ENCODE data around the gene TPRG1.

TPRG1 gene

GRCh38 chr3:189304465-189305351, 132.9 kb downstream of the TPRG1 start:
- no peak for DNase-seq (ENCODE audit: low read depth)
- TF ChIP-seq, protein P1, sequence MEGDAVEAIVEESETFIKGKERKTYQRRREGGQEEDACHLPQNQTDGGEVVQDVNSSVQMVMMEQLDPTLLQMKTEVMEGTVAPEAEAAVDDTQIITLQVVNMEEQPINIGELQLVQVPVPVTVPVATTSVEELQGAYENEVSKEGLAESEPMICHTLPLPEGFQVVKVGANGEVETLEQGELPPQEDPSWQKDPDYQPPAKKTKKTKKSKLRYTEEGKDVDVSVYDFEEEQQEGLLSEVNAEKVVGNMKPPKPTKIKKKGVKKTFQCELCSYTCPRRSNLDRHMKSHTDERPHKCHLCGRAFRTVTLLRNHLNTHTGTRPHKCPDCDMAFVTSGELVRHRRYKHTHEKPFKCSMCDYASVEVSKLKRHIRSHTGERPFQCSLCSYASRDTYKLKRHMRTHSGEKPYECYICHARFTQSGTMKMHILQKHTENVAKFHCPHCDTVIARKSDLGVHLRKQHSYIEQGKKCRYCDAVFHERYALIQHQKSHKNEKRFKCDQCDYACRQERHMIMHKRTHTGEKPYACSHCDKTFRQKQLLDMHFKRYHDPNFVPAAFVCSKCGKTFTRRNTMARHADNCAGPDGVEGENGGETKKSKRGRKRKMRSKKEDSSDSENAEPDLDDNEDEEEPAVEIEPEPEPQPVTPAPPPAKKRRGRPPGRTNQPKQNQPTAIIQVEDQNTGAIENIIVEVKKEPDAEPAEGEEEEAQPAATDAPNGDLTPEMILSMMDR (IDR thresholded peaks at IDR 0.05; ENCODE audit: low read length, missing control alignments): no peak
- H3K4me3 ChIP-seq (replicated peaks; ENCODE audit: low read depth, low read length): no peak overlapping the region

GRCh38 chr3:189305412-189305811, 133.6 kb downstream of the TPRG1 start:
- DNase-seq (ENCODE audit: low read depth): no peak
- TF ChIP-seq, protein P1 (IDR thresholded peaks at IDR 0.05; ENCODE audit: low read length, missing control alignments): no peak
- no peak overlapping the region for H3K4me3 ChIP-seq (replicated peaks; ENCODE audit: low read depth, low read length)

GRCh38 chr3:189307963-189308362, 136.2 kb downstream of the TPRG1 start:
- no peak overlapping the region for H3K4me3 ChIP-seq (replicated peaks; ENCODE audit: low read depth, low read length)
- no peak for DNase-seq (ENCODE audit: low read depth)
- TF ChIP-seq, protein P1 (IDR thresholded peaks at IDR 0.05; ENCODE audit: low read length, missing control alignments): no peak

- TF ChIP-seq, protein P1 (IDR thresholded peaks at IDR 0.05; ENCODE audit: low read length, missing control alignments): no peak
- H3K4me3 ChIP-seq (replicated peaks; ENCODE audit: low read depth, low read length): no peak overlapping the region
- DNase-seq (ENCODE audit: low read depth): no peak
Measured at GRCh38 chr3:189308608-189309007, 136.8 kb downstream of the TPRG1 start.

GRCh38 chr3:189309400-189309975, 137.7 kb downstream of the TPRG1 start:
- DNase-seq (ENCODE audit: low read depth): no peak
- TF ChIP-seq, protein P1 (IDR thresholded peaks at IDR 0.05; ENCODE audit: low read length, missing control alignments): no peak
- no peak overlapping the region for H3K4me3 ChIP-seq (replicated peaks; ENCODE audit: low read depth, low read length)

DNA sequence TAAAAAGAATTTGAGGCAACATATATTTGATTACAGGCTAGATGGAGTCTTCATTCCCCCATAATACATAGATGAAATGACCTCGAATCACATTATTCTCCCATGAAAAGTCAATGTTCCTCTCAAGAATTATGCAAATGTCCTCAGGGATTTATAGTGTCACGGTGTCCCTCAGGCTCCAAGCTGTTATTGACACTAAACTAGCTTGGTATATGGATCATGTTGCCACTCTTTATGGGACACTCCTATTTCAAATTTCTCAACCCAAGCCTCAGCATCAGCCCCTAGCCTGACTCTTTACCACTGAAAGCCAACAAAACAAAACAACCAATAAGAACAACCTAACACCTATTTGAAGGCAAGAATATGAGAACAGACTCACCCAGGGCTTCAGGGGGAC, 139.8 kb downstream of the TPRG1 start:
- H3K4me3 ChIP-seq (replicated peaks; ENCODE audit: low read depth, low read length): no peak overlapping the region
- TF ChIP-seq, protein P1 (IDR thresholded peaks at IDR 0.05; ENCODE audit: low read length, missing control alignments): no peak
- DNase-seq (ENCODE audit: low read depth): no peak
